K562 (cell line): ENCODE results near the gene MEX3A. TPM values are rescaled to one million over a fixed set of nuclear protein-coding genes. Genes with fewer than 3 reads are reported as not detected.

Source experiments
- AFF1 ChIP-seq, 2 experiments: fragments of 450-650 bp; IDR thresholded peaks; 2 replicates each; pipeline ENCODE4 v1.6.1; 2018; ENCODE audit warnings: mild to moderate bottlenecking in 2 of 2, low read depth in 1 of 2; ENCODE audit not compliant: partially characterized antibody in 2 of 2
- ATF3 ChIP-seq, 2 experiments: fragments of 450-650 bp in 1 of 2; sonication (generic) in 1 of 2; formaldehyde crosslinking in 1 of 2; IDR thresholded peaks in 1 of 2; conservative IDR thresholded peaks in 1 of 2; 2 replicates each; pipeline versions ENCODE4 v1.6.1 to v1.8.1; 2016 to 2023; ENCODE audit warnings: mild to moderate bottlenecking in 2 of 2, moderate library complexity in 2 of 2, inconsistent platforms in 1 of 2, missing genetic modification reagents in 1 of 2
- BCOR ChIP-seq: fragments of 450-650 bp; IDR thresholded peaks from 2 replicates; pipeline ENCODE4 v1.6.1; 2016
- CHCHD3 ChIP-seq: fragments of 250-450 bp; sonication (Bioruptor Pico); IDR thresholded peaks from 2 replicates; pipeline ENCODE4 v2.1.2; 2022; ENCODE audit warnings: mild to moderate bottlenecking
- DPF2 ChIP-seq: fragments of 450-650 bp; IDR thresholded peaks from 2 replicates; pipeline ENCODE4 v1.6.1; 2016
- EGR1 ChIP-seq: fragments of 450-650 bp; conservative IDR thresholded peaks from 2 replicates; pipeline ENCODE4 v1.6.1; 2017; ENCODE audit warnings: mild to moderate bottlenecking
- FOXA3 ChIP-seq, 2 experiments: fragments of 450-650 bp in 1 of 2; sonication (generic) in 1 of 2; formaldehyde crosslinking; IDR thresholded peaks in 1 of 2; conservative IDR thresholded peaks in 1 of 2; 2 replicates each; pipeline versions ENCODE4 v1.4.0 to v1.8.0; 2020 to 2022; ENCODE audit warnings: mild to moderate bottlenecking in 2 of 2, missing genetic modification reagents in 1 of 2
- FOXJ3 ChIP-seq: sonication (generic); formaldehyde crosslinking; IDR thresholded peaks from 2 replicates; pipeline ENCODE4 v1.4.0; 2020; ENCODE audit warnings: mild to moderate bottlenecking, missing genetic modification reagents
- FOXK1 ChIP-seq: sonication (generic); formaldehyde crosslinking; IDR thresholded peaks from 2 replicates; pipeline ENCODE4 v1.8.0; 2022; ENCODE audit warnings: missing genetic modification reagents, mild to moderate bottlenecking, borderline replicate concordance
- HNRNPUL1 ChIP-seq: fragments of 200-400 bp; formaldehyde crosslinking; IDR thresholded peaks from 2 replicates; pipeline ENCODE4 v1.6.1; 2017; ENCODE audit warnings: low read length
- MNT ChIP-seq, 2 experiments: fragments of 450-650 bp; conservative IDR thresholded peaks; 2 replicates each; pipeline ENCODE4 v1.6.1; 2017; ENCODE audit warnings: mild to moderate bottlenecking in 2 of 2, moderate library complexity in 2 of 2
- PHF8 ChIP-seq: fragments of 200-600 bp; sonication (generic); IDR thresholded peaks from 2 replicates; pipeline ENCODE4 v1.6.1; 2012; ENCODE audit warnings: mixed run types, mild to moderate bottlenecking, inconsistent platforms, low read length, moderate library complexity, borderline replicate concordance
- STAT5A ChIP-seq: IDR thresholded peaks from 2 replicates; pipeline ENCODE4 v1.6.1; 2012; ENCODE audit warnings: low read length, inconsistent platforms, borderline replicate concordance
- TEAD4 ChIP-seq, 2 experiments: sonication (generic) in 1 of 2; formaldehyde crosslinking in 1 of 2; IDR thresholded peaks; 2 replicates each; pipeline versions ENCODE4 v1.6.1 to v1.8.0; 2012 to 2022; ENCODE audit warnings: borderline replicate concordance in 1 of 2, inconsistent platforms in 1 of 2, low read length in 1 of 2, mild to moderate bottlenecking in 1 of 2, missing genetic modification reagents in 1 of 2
- TFAP4 ChIP-seq: sonication (generic); formaldehyde crosslinking; IDR thresholded peaks from 2 replicates; pipeline ENCODE4 v1.8.0; 2022; ENCODE audit warnings: missing genetic modification reagents, mild to moderate bottlenecking, moderate library complexity, borderline replicate concordance
- ZC3H4 ChIP-seq: sonication (generic); formaldehyde crosslinking; IDR thresholded peaks from 2 replicates; pipeline ENCODE4 v1.9.0; 2021; ENCODE audit warnings: missing genetic modification reagents, borderline replicate concordance
- ZNF24 ChIP-seq: fragments of 450-650 bp; IDR thresholded peaks from 2 replicates; pipeline ENCODE4 v1.6.1; 2016
- ZNF707 ChIP-seq: fragments of 250-450 bp; sonication (Bioruptor Pico); conservative IDR thresholded peaks from 2 replicates; pipeline ENCODE4 v1.8.0; 2022; ENCODE audit warnings: inconsistent platforms, mild to moderate bottlenecking, moderate library complexity
- polyA plus RNA-seq, 8 experiments: library from polyadenylated mRNA; depleted of rRNA in 4 of 8; stranded (reverse) in 5 of 8; unstranded in 3 of 8; fragments of >200 nt; fragmentation: Nextera tagmentation in 2 of 8; fragmentation: Illumina TruSeq in 1 of 8; extraction: Ambion mirVana in 2 of 8; extraction: Trizol in 1 of 8; gene quantifications; 2 replicates each; pipeline versions ENCODE4 v1.2.1 to v1.2.3, GENCODE V29; 2011 to 2014; ENCODE audit warnings: inconsistent platforms in 1 of 8, missing spikeins in 1 of 8
- total RNA-seq, 7 experiments: library from RNA; depleted of rRNA in 6 of 7; stranded (reverse); fragments of >200 nt in 6 of 7; fragmentation: Illumina TruSeq in 2 of 7; extraction: Trizol in 2 of 7; gene quantifications; 2 replicates each; pipeline versions ENCODE4 v1.2.1 to v1.2.3, GENCODE V29; 2011 to 2021; ENCODE audit warnings: low replicate concordance in 1 of 7

MEX3A gene
- total and polyA plus RNA-seq, 9 of the 15 experiments (the other 6 are each of a cell fraction or from before 2014, with no cell fraction given), result 0.36 to 13.7 (median 5.2) TPM

GRCh38 chr1:156123356-156124196 lies 41.3 kb upstream of the MEX3A start (continued):
- TF ChIP-seq AFF1 (IDR thresholded peaks at IDR 0.05; ENCODE audit: low read depth in 1 of 2, partially characterized antibody in 2 of 2), result peak; percentile 9 to 21
- peak; percentile 91 for TF ChIP-seq FOXK1 (CRISPR knock-in tag)
- no peak for TF ChIP-seq HNRNPUL1
- peak; percentile 28; the same call in 1 of the 2 replicates for TF ChIP-seq EGR1
- TF ChIP-seq TEAD4 (IDR thresholded peaks at IDR 0.05; ENCODE audit: low read length), result peak; percentile 33
- no peak for TF ChIP-seq TEAD4 (CRISPR knock-in tag; IDR thresholded peaks at IDR 0.05; ENCODE audit: borderline replicate concordance)
- 0 out of 2 replicates have a peak, but pooled peaks have one; percentile 42 for TF ChIP-seq ZC3H4 (CRISPR knock-in tag)
- no peak for TF ChIP-seq ZNF707
- TF ChIP-seq DPF2, result peak; percentile 85
- TF ChIP-seq BCOR, result 0 out of 2 replicates have a peak, but pooled peaks have one; percentile 10
- TF ChIP-seq CHCHD3 (CRISPR knock-in tag), result no peak
- TF ChIP-seq FOXJ3 (CRISPR knock-in tag), result no peak
- peak; percentile 47; the same call in 1 of the 2 replicates for TF ChIP-seq PHF8
- TF ChIP-seq TFAP4 (CRISPR knock-in tag), result peak; percentile 92
- peak; percentile 83 for TF ChIP-seq ATF3 (IDR thresholded peaks at IDR 0.05)
- TF ChIP-seq ATF3 (CRISPR knock-in tag; conservative IDR thresholded peaks at IDR 0.05), result 0 out of 2 replicates have a peak, but pooled peaks have one; percentile 51
- peak in 1 of 2 experiments; percentile 88; a peak in 2 of 4 replicates for TF ChIP-seq FOXA3 (CRISPR knock-in tag; conservative IDR thresholded peaks at IDR 0.05 in 1 of 2, IDR thresholded peaks at IDR 0.05 in 1 of 2)
- no peak for TF ChIP-seq ZNF24
- peak; percentile 39; the same call in 1 of the 2 replicates for TF ChIP-seq STAT5A
- peak; percentile 78 to 91 for TF ChIP-seq MNT (conservative IDR thresholded peaks at IDR 0.05)
